Colonic mucosa (tissue), 4 donors: ENCODE data around the gene CRISPLD2. TPM values are rescaled to one million over a fixed set of nuclear protein-coding genes. Genes with fewer than 3 reads are reported as not detected.

ENCODE experiments used
- DNase-seq: peaks from one replicate; pipeline ENCODE4 v3.0.0-alpha.2; 2020
- H3K27ac ChIP-seq: fragments of 200-600 bp; one replicate; pipeline ENCODE4 v1.8.0; 2021
- H3K27me3 ChIP-seq: fragments of 200-600 bp; one replicate; pipeline ENCODE4 v1.8.0; 2021
- H3K36me3 ChIP-seq: fragments of 200-600 bp; one replicate; pipeline ENCODE4 v1.8.0; 2021
- H3K4me1 ChIP-seq: fragments of 200-600 bp; one replicate; pipeline ENCODE4 v1.8.0; 2021; ENCODE audit warnings: mild to moderate bottlenecking
- H3K4me3 ChIP-seq: fragments of 200-600 bp; one replicate; pipeline ENCODE4 v1.8.0; 2021
- H3K9ac ChIP-seq, 2 donors: one replicate each; pipeline ENCODE4 v1.7.0; 2013; ENCODE audit warnings: control low read depth in 2 of 2, low read depth in 2 of 2, low read length in 2 of 2
- H3K9me3 ChIP-seq: fragments of 200-600 bp; one replicate; pipeline ENCODE4 v1.8.0; 2021
- intact Hi-C: fragments of 100-400 bp; cut with DNase I; formaldehyde crosslinking; loops from one replicate; pipeline ENCODE4 v1.14.1; 2022
- total RNA-seq, 2 donors: library from RNA; stranded (reverse); fragmentation: NEBNext Ultra II Directional in 1 of 2; extraction: Animal tissue kit (Norgen Biotek cat#: 25700) in 1 of 2; gene quantifications; one replicate each; pipeline ENCODE4 v1.2.1, GENCODE V29; 2021
- TF ChIP-seq, protein P1 (sequence below): fragments of 200-600 bp; IDR thresholded peaks from one replicate; pipeline ENCODE4 v1.8.0; 2022; ENCODE audit warnings: antibody characterized with exemption, mild to moderate bottlenecking
- donor health status: healthy.
- donor health status: DM: no; HTN: no; CAD: no.
- donor health status: DM: no; HTN: no; CAD: no.

Gene CRISPLD2
- total RNA-seq, 2 donors from 2014 or later = 10.4 to 37.9 TPM

DNA sequence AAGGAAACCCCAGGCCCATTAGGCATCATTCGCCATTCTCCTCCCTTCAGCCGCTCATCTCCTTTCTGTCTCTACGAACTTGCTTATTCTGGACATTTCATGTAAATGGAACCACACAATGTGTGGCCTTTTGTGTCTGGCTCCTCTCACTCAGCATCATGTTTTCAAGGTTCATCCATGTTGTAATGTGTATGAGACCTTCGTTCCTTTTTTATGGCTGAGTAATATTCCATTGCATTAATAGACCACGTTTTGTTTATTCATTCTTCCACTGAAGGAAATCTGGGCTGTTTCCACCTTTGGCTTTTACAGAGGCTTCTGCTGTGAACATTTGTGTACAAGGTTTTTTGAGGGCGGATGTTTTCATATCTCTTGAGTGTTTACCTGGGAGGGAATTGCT is 3.2 kb downstream of the CRISPLD2 start:
- H3K36me3 ChIP-seq = no peaks in the 10 kb centered on the region
- no peak overlapping the region for H3K4me3 ChIP-seq
- no peak for DNase-seq
- intact Hi-C loops = no loop called here
- H3K27me3 ChIP-seq = peaks cover 5% of the 10 kb centered on the region
- H3K27ac ChIP-seq = peak overlapping the region; percentile 46
- H3K9ac ChIP-seq = no peak overlapping the region
- H3K4me1 ChIP-seq = no peaks in the 10 kb centered on the region
- TF ChIP-seq, protein P1, sequence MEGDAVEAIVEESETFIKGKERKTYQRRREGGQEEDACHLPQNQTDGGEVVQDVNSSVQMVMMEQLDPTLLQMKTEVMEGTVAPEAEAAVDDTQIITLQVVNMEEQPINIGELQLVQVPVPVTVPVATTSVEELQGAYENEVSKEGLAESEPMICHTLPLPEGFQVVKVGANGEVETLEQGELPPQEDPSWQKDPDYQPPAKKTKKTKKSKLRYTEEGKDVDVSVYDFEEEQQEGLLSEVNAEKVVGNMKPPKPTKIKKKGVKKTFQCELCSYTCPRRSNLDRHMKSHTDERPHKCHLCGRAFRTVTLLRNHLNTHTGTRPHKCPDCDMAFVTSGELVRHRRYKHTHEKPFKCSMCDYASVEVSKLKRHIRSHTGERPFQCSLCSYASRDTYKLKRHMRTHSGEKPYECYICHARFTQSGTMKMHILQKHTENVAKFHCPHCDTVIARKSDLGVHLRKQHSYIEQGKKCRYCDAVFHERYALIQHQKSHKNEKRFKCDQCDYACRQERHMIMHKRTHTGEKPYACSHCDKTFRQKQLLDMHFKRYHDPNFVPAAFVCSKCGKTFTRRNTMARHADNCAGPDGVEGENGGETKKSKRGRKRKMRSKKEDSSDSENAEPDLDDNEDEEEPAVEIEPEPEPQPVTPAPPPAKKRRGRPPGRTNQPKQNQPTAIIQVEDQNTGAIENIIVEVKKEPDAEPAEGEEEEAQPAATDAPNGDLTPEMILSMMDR = no peak
- H3K9me3 ChIP-seq = no peaks in the 10 kb centered on the region

DNA sequence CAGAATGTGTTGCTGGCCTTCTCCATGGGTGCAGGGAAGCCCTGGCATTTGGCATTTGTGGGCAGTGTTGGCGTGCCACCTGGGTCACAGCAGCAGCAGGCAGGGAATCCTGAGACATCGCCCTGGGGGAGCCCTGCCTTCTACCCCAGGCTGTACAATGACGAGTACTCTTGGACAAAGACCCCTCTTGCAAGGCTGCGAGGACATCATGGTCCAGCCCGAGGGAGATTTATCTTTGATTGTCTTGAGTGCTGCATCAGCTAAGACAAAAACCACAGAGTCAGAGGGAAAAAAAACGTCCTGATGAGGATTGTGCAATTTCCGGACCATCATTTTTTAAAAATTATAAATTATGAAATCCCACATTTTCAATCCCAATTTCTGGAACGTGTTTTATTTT is 3.7 kb downstream of the CRISPLD2 start:
- H3K9me3 ChIP-seq = no peaks in the 10 kb centered on the region
- H3K27ac ChIP-seq = no peak overlapping the region
- H3K9ac ChIP-seq = no peak overlapping the region
- intact Hi-C loops = no loop called here
- no peaks in the 10 kb centered on the region for H3K4me1 ChIP-seq
- H3K36me3 ChIP-seq = no peaks in the 10 kb centered on the region
- TF ChIP-seq, protein P1 = no peak
- peaks cover 5% of the 10 kb centered on the region for H3K27me3 ChIP-seq
- no peak overlapping the region for H3K4me3 ChIP-seq
- no peak for DNase-seq

DNA sequence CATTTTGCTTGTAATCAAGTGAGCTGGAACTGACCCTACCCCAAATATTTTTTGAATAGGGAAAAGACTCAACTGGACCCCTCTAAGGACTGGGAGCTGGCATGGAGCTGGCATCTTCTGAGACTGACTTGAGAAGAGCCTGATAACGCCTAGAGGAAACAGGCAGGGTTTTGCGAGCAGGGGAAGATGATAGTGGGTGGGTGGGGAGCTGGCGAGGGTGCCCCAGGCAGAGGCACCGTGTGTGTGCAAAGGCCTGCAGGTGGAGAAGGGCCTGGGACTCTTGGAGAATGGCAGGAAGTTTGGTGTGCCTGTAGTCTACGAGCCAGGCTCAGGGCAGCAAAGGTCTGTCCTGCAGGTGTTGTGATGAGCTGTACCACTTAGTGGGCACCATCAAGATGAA is 4.1 kb downstream of the CRISPLD2 start:
- TF ChIP-seq, protein P1 = no peak
- no peaks in the 10 kb centered on the region for H3K4me1 ChIP-seq
- DNase-seq = no peak
- H3K4me3 ChIP-seq = no peak overlapping the region
- no peaks in the 10 kb centered on the region for H3K9me3 ChIP-seq
- H3K36me3 ChIP-seq = no peaks in the 10 kb centered on the region
- H3K27me3 ChIP-seq = peaks cover 5% of the 10 kb centered on the region
- no peak overlapping the region for H3K27ac ChIP-seq
- H3K9ac ChIP-seq = no peak overlapping the region
- intact Hi-C loops = no loop called here

DNA sequence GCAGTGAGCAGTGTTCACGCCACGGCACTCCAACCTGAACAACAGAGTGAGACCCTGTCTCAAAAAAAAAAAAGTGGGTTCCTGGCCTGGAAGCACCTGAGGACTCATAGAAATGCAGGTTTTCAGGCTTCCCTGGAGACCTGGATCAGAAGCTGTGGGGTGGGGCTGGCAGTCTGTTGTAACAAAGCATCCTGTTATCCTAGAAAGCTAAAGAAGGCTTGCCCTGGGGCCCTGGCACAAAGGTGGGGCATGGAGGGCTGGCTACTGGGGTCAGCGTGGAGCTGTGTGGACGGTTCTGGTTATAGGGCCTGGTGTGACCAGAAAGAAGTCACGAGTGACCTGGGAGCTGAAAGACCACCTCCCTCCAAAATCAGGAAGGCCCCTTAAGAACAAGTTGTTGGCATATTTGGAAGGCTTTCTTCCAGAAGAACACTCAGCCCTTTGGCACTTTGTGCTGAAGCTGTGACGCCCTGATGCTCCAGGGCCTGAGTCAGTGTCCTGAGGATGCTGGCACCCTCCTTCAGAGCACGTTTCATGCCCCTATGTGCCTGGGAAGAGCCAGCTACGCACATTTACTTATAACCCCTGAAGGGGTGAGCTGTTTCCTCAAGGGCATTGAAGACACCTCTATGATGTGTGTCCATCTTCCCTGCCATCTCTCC is 6.2 kb downstream of the CRISPLD2 start:
- no peak for DNase-seq
- H3K9me3 ChIP-seq = no peaks in the 10 kb centered on the region
- H3K9ac ChIP-seq = peak overlapping the region in 1 of 2 donors; percentile 17
- no peaks in the 10 kb centered on the region for H3K36me3 ChIP-seq
- no peaks in the 10 kb centered on the region for H3K4me1 ChIP-seq
- no peaks in the 10 kb centered on the region for H3K27me3 ChIP-seq
- H3K4me3 ChIP-seq = no peak overlapping the region
- H3K27ac ChIP-seq = peak overlapping the region; percentile 74
- TF ChIP-seq, protein P1 = no peak
- intact Hi-C loops = no loop called here

DNA sequence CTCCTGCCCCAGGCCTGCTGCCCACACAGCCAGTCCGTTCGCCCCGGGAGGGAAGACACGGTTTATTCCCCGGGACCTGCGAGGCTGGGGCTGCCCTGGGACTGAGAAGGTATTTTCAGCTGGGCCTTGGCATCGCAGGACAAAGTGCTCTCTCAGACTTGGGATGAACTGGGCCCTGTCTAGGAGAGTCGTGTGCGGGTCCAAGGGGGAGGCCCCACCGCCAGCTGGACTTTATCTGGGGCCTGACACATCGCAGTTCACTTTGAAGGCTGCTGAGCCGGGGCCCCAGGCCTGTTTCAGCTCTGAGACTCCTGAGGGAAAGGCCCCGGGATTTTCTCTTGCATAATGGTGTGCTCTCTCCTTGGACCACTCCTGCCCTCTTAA is 6.8 kb downstream of the CRISPLD2 start:
- no peaks in the 10 kb centered on the region for H3K9me3 ChIP-seq
- H3K36me3 ChIP-seq = no peaks in the 10 kb centered on the region
- H3K27me3 ChIP-seq = no peaks in the 10 kb centered on the region
- intact Hi-C loops = no loop called here
- DNase-seq = no peak
- H3K4me3 ChIP-seq = no peak overlapping the region
- TF ChIP-seq, protein P1 = no peak
- H3K9ac ChIP-seq = peak overlapping the region in 1 of 2 donors; percentile 14
- H3K27ac ChIP-seq = peak overlapping the region; percentile 74
- no peaks in the 10 kb centered on the region for H3K4me1 ChIP-seq
